GM23248 (cell line): ENCODE data around the gene CDX2. TPM values are rescaled to one million over a fixed set of nuclear protein-coding genes. Genes with fewer than 3 reads are reported as not detected.

Experiments
- DNase-seq: peaks from one replicate; pipeline ENCODE4 v3.0.0-alpha.2; 2015
- H2AFZ ChIP-seq: fragments of 200-600 bp; sonication (generic); 2 replicates; pipeline ENCODE4 v1.6.1; 2016; ENCODE audit warnings: antibody characterized with exemption
- H3F3A ChIP-seq: fragments of 200-600 bp; sonication (generic); 2 replicates; pipeline ENCODE4 v1.6.1; 2016; ENCODE audit warnings: mild to moderate bottlenecking, antibody characterized with exemption, mixed run types; ENCODE audit not compliant: insufficient read depth
- H3K27ac ChIP-seq: fragments of 200-600 bp; sonication (generic); 2 replicates; pipeline ENCODE4 v1.5.1; 2016; ENCODE audit warnings: mild to moderate bottlenecking
- H3K27me3 ChIP-seq: fragments of 200-600 bp; sonication (generic); replicated peaks from 2 replicates; pipeline ENCODE4 v1.6.1; 2016; ENCODE audit warnings: mild to moderate bottlenecking; ENCODE audit not compliant: insufficient read depth
- H3K36me3 ChIP-seq: fragments of 200-600 bp; sonication (generic); 2 replicates; pipeline ENCODE4 v1.6.1; 2016; ENCODE audit warnings: low read depth, mild to moderate bottlenecking
- H3K4me1 ChIP-seq: fragments of 200-600 bp; sonication (generic); 2 replicates; pipeline ENCODE4 v1.6.1; 2016; ENCODE audit warnings: mild to moderate bottlenecking; ENCODE audit not compliant: insufficient read depth
- H3K4me2 ChIP-seq: fragments of 200-600 bp; sonication (generic); one replicate; pipeline ENCODE4 v1.6.1; 2016; ENCODE audit warnings: mild to moderate bottlenecking; ENCODE audit not compliant: unreplicated experiment
- H3K4me3 ChIP-seq: fragments of 200-600 bp; sonication (generic); 2 replicates; pipeline ENCODE4 v1.5.1; 2016; ENCODE audit warnings: mild to moderate bottlenecking
- H3K79me2 ChIP-seq: fragments of 200-600 bp; sonication (generic); 2 replicates; pipeline ENCODE4 v1.6.1; 2016; ENCODE audit warnings: mild to moderate bottlenecking; ENCODE audit not compliant: insufficient read depth
- H3K9ac ChIP-seq: fragments of 200-600 bp; sonication (generic); 2 replicates; pipeline ENCODE4 v1.6.1; 2016; ENCODE audit warnings: mild to moderate bottlenecking
- H3K9me2 ChIP-seq: fragments of 200-600 bp; sonication (generic); 2 replicates; pipeline ENCODE4 v1.6.1; 2016; ENCODE audit warnings: mixed run types, mild to moderate bottlenecking, moderate library complexity; ENCODE audit not compliant: insufficient read depth
- H3K9me3 ChIP-seq: fragments of 200-600 bp; sonication (generic); one replicate; pipeline ENCODE4 v1.6.1; 2017; ENCODE audit warnings: low read depth
- H4K20me1 ChIP-seq: fragments of 200-600 bp; sonication (generic); 2 replicates; pipeline ENCODE4 v1.6.0; 2016; ENCODE audit not compliant: insufficient read depth
- EZH2 ChIP-seq: fragments of 200-600 bp; sonication (generic); IDR thresholded peaks from 2 replicates; pipeline ENCODE4 v1.6.1; 2018; ENCODE audit warnings: antibody characterized with exemption, mild to moderate bottlenecking; ENCODE audit not compliant: insufficient read depth, poor library complexity, severe bottlenecking
- EZH2phosphoT487 ChIP-seq: fragments of 200-600 bp; sonication (generic); IDR thresholded peaks from 2 replicates; pipeline ENCODE4 v1.6.1; 2018; ENCODE audit warnings: antibody characterized with exemption, moderate library complexity, mild to moderate bottlenecking, low read depth; ENCODE audit not compliant: insufficient read depth
- WGBS, 2 experiments: methylation state at CpG; one replicate each; pipeline ENCODE4 v1.1.6; 2015 to 2017; ENCODE audit warnings: low lambda C conversion rate in 2 of 2, low coverage in 1 of 2; ENCODE audit errors: missing lambda C conversion rate in 2 of 2; 5-methylcytosine and 5-hydroxymethylcytosine counted together
- in situ Hi-C: fragments of 300-500 bp; cut with MboI; formaldehyde crosslinking; loops from 2 replicates; pipeline ENCODE4 v1.15.0; 2020
- polyA plus RNA-seq: library from polyadenylated mRNA; unstranded; fragments of >200 nt; fragmentation: Nextera tagmentation; extraction: Ambion mirVana; gene quantifications from 2 replicates; pipeline ENCODE4 v1.2.1, GENCODE V29; 2016
- total RNA-seq: library from RNA; depleted of rRNA; stranded (reverse); fragments of >200 nt; shearing (Covaris generic); gene quantifications from 2 replicates; pipeline ENCODE4 v1.2.3, GENCODE V29; 2014

The CDX2 gene
- total and polyA plus RNA-seq, 2 experiments from 2014 or later = not detected

- no peaks in the 10 kb centered on the region for H3K36me3 ChIP-seq
- H4K20me1 ChIP-seq = no peaks in the 10 kb centered on the region
- DNase-seq = peak; percentile 39
- peak; percentile 95 for TF ChIP-seq EZH2
- 0 out of 2 replicates have a peak, but pooled peaks have one; percentile 63 for TF ChIP-seq EZH2phosphoT487
- H3K4me2 ChIP-seq = no peak overlapping the region
- 4 to 5% methylated on average over 74 to 79 of the region's 80 CpGs for WGBS, 2 experiments
- in situ Hi-C loops = loop anchor here (25.0 kb wide), 1 partner anchor 990 kb away; no protein-coding TSS in a partner anchor
- no peaks in the 10 kb centered on the region for H3K9me3 ChIP-seq
- no peak overlapping the region for H2AFZ ChIP-seq
- no peaks in the 10 kb centered on the region for H3K9me2 ChIP-seq
- H3K9ac ChIP-seq = no peak overlapping the region
- peaks cover 89% of the 10 kb centered on the region for H3K27me3 ChIP-seq
- no peaks in the 10 kb centered on the region for H3F3A ChIP-seq
- no peak overlapping the region for H3K4me3 ChIP-seq
- no peak overlapping the region for H3K27ac ChIP-seq
- no peaks in the 10 kb centered on the region for H3K4me1 ChIP-seq
- H3K79me2 ChIP-seq = no peaks in the 10 kb centered on the region
Measured at GRCh38 chr13:27977476-27978300, 8.6 kb upstream of the CDX2 start.

GRCh38 chr13:27976362-27977091, 7.4 kb upstream of the CDX2 start:
- in situ Hi-C loops = loop anchor here (25.0 kb wide), 1 partner anchor 989 kb away; no protein-coding TSS in a partner anchor

GRCh38 chr13:27975564-27976361, 6.6 kb upstream of the CDX2 start:
- no peaks in the 10 kb centered on the region for H3K36me3 ChIP-seq
- H3K4me3 ChIP-seq = no peak overlapping the region
- no peaks in the 10 kb centered on the region for H3K79me2 ChIP-seq
- H3K9me2 ChIP-seq = no peaks in the 10 kb centered on the region
- H3K4me2 ChIP-seq = no peak overlapping the region
- in situ Hi-C loops = loop anchor here (25.0 kb wide), 1 partner anchor 988 kb away; no protein-coding TSS in a partner anchor
- TF ChIP-seq EZH2phosphoT487 = 0 out of 2 replicates have a peak, but pooled peaks have one; percentile 52
- TF ChIP-seq EZH2 = peak; percentile 92
- DNase-seq = no peak
- no peaks in the 10 kb centered on the region for H3F3A ChIP-seq
- H3K27ac ChIP-seq = no peak overlapping the region
- H3K4me1 ChIP-seq = no peaks in the 10 kb centered on the region
- H2AFZ ChIP-seq = no peak overlapping the region
- no peak overlapping the region for H3K9ac ChIP-seq
- H3K9me3 ChIP-seq = no peaks in the 10 kb centered on the region
- H4K20me1 ChIP-seq = no peaks in the 10 kb centered on the region
- 2 to 4% methylated on average over 48 to 50 of the region's 51 CpGs for WGBS, 2 experiments
- peaks cover 89% of the 10 kb centered on the region for H3K27me3 ChIP-seq

More at GRCh38 chr13:27976362-27977091, 7.4 kb upstream of the CDX2 start:
- H3F3A ChIP-seq = no peaks in the 10 kb centered on the region
- H2AFZ ChIP-seq = no peak overlapping the region
- no peak overlapping the region for H3K9ac ChIP-seq
- DNase-seq = no peak
- WGBS, 2 experiments = 8 to 9% methylated on average over 9 to 12 of the region's 12 CpGs
- no peak overlapping the region for H3K4me3 ChIP-seq
- H3K36me3 ChIP-seq = no peaks in the 10 kb centered on the region
- no peak overlapping the region for H3K27ac ChIP-seq
- H3K79me2 ChIP-seq = no peaks in the 10 kb centered on the region
- no peak for TF ChIP-seq EZH2
- TF ChIP-seq EZH2phosphoT487 = no peak
- no peak overlapping the region for H3K4me2 ChIP-seq
- no peaks in the 10 kb centered on the region for H3K9me2 ChIP-seq
- H3K27me3 ChIP-seq = peaks cover 89% of the 10 kb centered on the region
- H4K20me1 ChIP-seq = no peaks in the 10 kb centered on the region
- no peaks in the 10 kb centered on the region for H3K9me3 ChIP-seq
- H3K4me1 ChIP-seq = no peaks in the 10 kb centered on the region

GRCh38 chr13:27973961-27974662, 5.0 kb upstream of the CDX2 start:
- Histone ChIP-seq H3K27ac (no peak overlapping the region), H3K79me2 (no peaks in the 10 kb centered on the region), H3K4me1 (no peaks in the 10 kb centered on the region), H3K4me2 (no peak overlapping the region), H3K27me3 (peaks cover 89% of the 10 kb centered on the region), H3K4me3 (no peak overlapping the region), H3K9me2 (no peaks in the 10 kb centered on the region), H3K9ac (no peak overlapping the region), H3K9me3 (no peaks in the 10 kb centered on the region), H3K36me3 (no peaks in the 10 kb centered on the region), H2AFZ (no peak overlapping the region), H3F3A (no peaks in the 10 kb centered on the region), H4K20me1 (no peaks in the 10 kb centered on the region)
- TF ChIP-seq EZH2phosphoT487 (no peak), EZH2 (no peak)
- 9 to 11% methylated on average over 7 of the region's 7 CpGs for WGBS, 2 experiments
- no peak for DNase-seq
- in situ Hi-C loops = no loop called here
